ENCODE data around the gene PTMS. TPM values are rescaled to one million over a fixed set of nuclear protein-coding genes. Genes with fewer than 3 reads are reported as not detected.
"Not testable (repeated sequence)": the region's sequence is repeated elsewhere in the genome, so short reads cannot be mapped to it uniquely, and the experiment has no call there.

PTMS gene
- total RNA-seq (2014; rRNA removed; shearing (Covaris generic)): 196 and 217 TPM in 2 replicates

GRCh38 chr12:6765634-6766581 is at the start of gene PTMS:
TSS of gene PTMS (plus strand) at chr12:6766363. CDS start at chr12:6766706, 343 bp downstream.
- DNase-seq (ENCODE audit: low read depth): peak; percentile 97

GRCh38 chr12:6716874-6717437 is 49.2 kb upstream of the PTMS start:
- DNase-seq (ENCODE audit: low read depth): no peak

GRCh38 chr12:6722863-6723262 is 43.3 kb upstream of the PTMS start:
- DNase-seq (ENCODE audit: low read depth): no peak

- DNase-seq (ENCODE audit: low read depth): peak; percentile 99
Observed at GRCh38 chr12:6723607-6724408, 42.4 kb upstream of the PTMS start, which contains the start of gene COPS7A. TSS of gene COPS7A (plus strand) at chr12:6724046. CDS start at chr12:6724657, 611 bp downstream.

GRCh38 chr12:6724409-6724797 is 41.8 kb upstream of the PTMS start:
- peak; percentile 45 for DNase-seq (ENCODE audit: low read depth)

GRCh38 chr12:6725350-6725749 is 40.8 kb upstream of the PTMS start:
- DNase-seq (ENCODE audit: low read depth): no peak

GRCh38 chr12:6729186-6729585 is 37.0 kb upstream of the PTMS start:
- DNase-seq (ENCODE audit: low read depth): no peak

- DNase-seq (ENCODE audit: low read depth): no peak
Observed at GRCh38 chr12:6730169-6730568, 36.0 kb upstream of the PTMS start.

- DNase-seq (ENCODE audit: low read depth): no peak
Observed at GRCh38 chr12:6734506-6735387, 31.4 kb upstream of the PTMS start.

- DNase-seq (ENCODE audit: low read depth): peak; percentile 54
Observed at GRCh38 chr12:6735448-6736191, 30.5 kb upstream of the PTMS start.

GRCh38 chr12:6736754-6737153 is 29.4 kb upstream of the PTMS start:
- DNase-seq (ENCODE audit: low read depth): no peak

GRCh38 chr12:6742080-6742479 is 24.1 kb upstream of the PTMS start:
- not testable (repeated sequence) for DNase-seq (ENCODE audit: low read depth)

- no peak for DNase-seq (ENCODE audit: low read depth)
Observed at GRCh38 chr12:6742834-6743233, 23.3 kb upstream of the PTMS start.

GRCh38 chr12:6743300-6743699 is 22.9 kb upstream of the PTMS start:
- DNase-seq (ENCODE audit: low read depth): not testable (repeated sequence)

GRCh38 chr12:6745741-6746525 is 20.2 kb upstream of the PTMS start:
- peak; percentile 28 for DNase-seq (ENCODE audit: low read depth)

GRCh38 chr12:6747216-6747615 is 18.9 kb upstream of the PTMS start:
- DNase-seq (ENCODE audit: low read depth): no peak

- no peak for DNase-seq (ENCODE audit: low read depth)
Observed at GRCh38 chr12:6748761-6749160, 17.4 kb upstream of the PTMS start.

- DNase-seq (ENCODE audit: low read depth): no peak
Observed at GRCh38 chr12:6750506-6750905, 15.7 kb upstream of the PTMS start.

GRCh38 chr12:6751767-6752166 is 14.4 kb upstream of the PTMS start:
- DNase-seq (ENCODE audit: low read depth): no peak
